Measurements from ENCODE around the gene SLIT1.

SLIT1 gene

GRCh38 chr10:96996275-96996965 lies 189.3 kb downstream of the SLIT1 start:
- no peak overlapping the region for H3K4me3 Mint-ChIP-seq
- H3K36me3 Mint-ChIP-seq, result peaks cover 2% of the 10 kb centered on the region
- no peak for ATAC-seq (ENCODE audit: low read depth)
- H3K9me3 Mint-ChIP-seq, result no peaks in the 10 kb centered on the region
- peaks cover 11% of the 10 kb centered on the region for H3K4me1 Mint-ChIP-seq
- no peak for DNase-seq (ENCODE audit: low spot score in 2 of 2)
- H3K27me3 Mint-ChIP-seq, result no peaks in the 10 kb centered on the region
- H3K27ac Mint-ChIP-seq, result no peak overlapping the region

DNA sequence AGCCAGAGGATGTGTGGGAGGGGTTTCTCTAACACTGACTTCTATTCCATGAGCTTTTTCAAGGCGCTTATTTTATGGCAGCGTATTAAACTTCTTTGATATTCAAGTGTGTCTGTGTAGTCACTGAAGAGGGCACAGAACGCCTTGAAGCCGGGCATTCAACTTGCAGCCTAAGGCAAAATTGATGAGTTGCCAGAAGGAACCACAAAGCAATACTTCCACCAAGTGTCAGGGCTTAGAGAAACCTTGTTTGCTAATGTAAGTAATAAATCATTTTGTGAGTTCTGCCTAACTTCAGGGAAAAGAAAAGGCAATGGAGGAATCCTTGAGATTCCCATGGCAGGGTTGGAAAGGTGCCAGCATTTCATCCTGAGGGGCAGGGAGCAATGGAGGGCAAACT lies 189.9 kb downstream of the SLIT1 start:
- no peak overlapping the region for H3K27ac Mint-ChIP-seq
- ATAC-seq (ENCODE audit: low read depth) (no peak), DNase-seq (ENCODE audit: low spot score in 2 of 2) (no peak)
- H3K27me3 Mint-ChIP-seq, result no peaks in the 10 kb centered on the region
- H3K4me1 Mint-ChIP-seq, result peaks cover 15% of the 10 kb centered on the region
- H3K36me3 Mint-ChIP-seq, result peaks cover 2% of the 10 kb centered on the region
- H3K4me3 Mint-ChIP-seq, result no peak overlapping the region
- no peaks in the 10 kb centered on the region for H3K9me3 Mint-ChIP-seq

- DNase-seq (ENCODE audit: low spot score in 2 of 2), result no peak
- H3K4me1 Mint-ChIP-seq, result peaks cover 15% of the 10 kb centered on the region
- no peak overlapping the region for H3K27ac Mint-ChIP-seq
- peaks cover 2% of the 10 kb centered on the region for H3K36me3 Mint-ChIP-seq
- ATAC-seq (ENCODE audit: low read depth), result no peak
- no peaks in the 10 kb centered on the region for H3K9me3 Mint-ChIP-seq
- H3K4me3 Mint-ChIP-seq, result no peak overlapping the region
- H3K27me3 Mint-ChIP-seq, result no peaks in the 10 kb centered on the region
Measured at GRCh38 chr10:96992721-96993120, 193.0 kb downstream of the SLIT1 start.

GRCh38 chr10:96991313-96991841 lies 194.4 kb downstream of the SLIT1 start:
- no peak overlapping the region for H3K27ac Mint-ChIP-seq
- no peak for DNase-seq (ENCODE audit: low spot score in 2 of 2)

DNA sequence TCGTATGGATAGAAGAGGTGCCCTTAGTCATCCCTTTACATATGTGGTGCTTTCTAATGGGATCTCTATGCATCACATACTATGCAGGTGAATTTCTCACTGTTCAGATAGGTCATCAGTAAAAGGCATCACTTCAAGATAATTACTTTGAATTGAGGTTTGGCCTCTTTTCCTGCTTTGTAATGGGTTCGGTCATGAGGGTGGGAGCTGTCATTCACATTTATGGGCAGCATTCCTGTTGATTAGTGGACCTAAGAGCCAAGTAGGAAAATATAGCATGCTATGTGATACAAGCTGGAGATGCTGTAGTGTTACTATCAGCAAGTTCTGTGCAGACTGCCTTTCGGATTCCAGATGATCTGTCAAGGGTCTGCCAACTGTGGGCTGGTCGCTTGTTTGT lies 197.3 kb downstream of the SLIT1 start:
- H3K27me3 Mint-ChIP-seq, result no peaks in the 10 kb centered on the region
- DNase-seq (ENCODE audit: low spot score in 2 of 2) (no peak), ATAC-seq (ENCODE audit: low read depth) (no peak)
- H3K4me3 Mint-ChIP-seq, result no peak overlapping the region
- H3K36me3 Mint-ChIP-seq, result peaks cover 2% of the 10 kb centered on the region
- no peak overlapping the region for H3K27ac Mint-ChIP-seq
- H3K4me1 Mint-ChIP-seq, result peaks cover 19% of the 10 kb centered on the region
- no peaks in the 10 kb centered on the region for H3K9me3 Mint-ChIP-seq

More at GRCh38 chr10:96991313-96991841, 194.4 kb downstream of the SLIT1 start:
- H3K36me3 Mint-ChIP-seq, result peaks cover 2% of the 10 kb centered on the region
- ATAC-seq (ENCODE audit: low read depth), result no peak
- H3K4me1 Mint-ChIP-seq, result peaks cover 15% of the 10 kb centered on the region
- no peaks in the 10 kb centered on the region for H3K9me3 Mint-ChIP-seq
- no peak overlapping the region for H3K4me3 Mint-ChIP-seq
- H3K27me3 Mint-ChIP-seq, result no peaks in the 10 kb centered on the region

DNA sequence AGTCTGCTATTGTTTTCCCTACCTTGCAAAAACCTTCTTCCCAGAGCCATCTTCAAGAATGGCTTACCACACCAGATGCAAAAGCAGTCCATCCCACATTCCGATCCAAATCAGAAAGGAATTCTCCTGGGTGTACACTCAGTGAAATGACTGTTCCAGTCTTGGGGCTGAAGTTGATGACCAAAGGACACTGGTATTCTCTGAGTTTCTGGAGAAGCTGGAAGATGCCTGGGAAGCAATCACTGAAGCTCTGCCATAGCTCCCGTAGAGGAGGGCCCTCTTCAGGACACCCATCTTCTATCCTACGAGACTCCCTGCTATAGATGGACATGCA lies 197.9 kb downstream of the SLIT1 start:
- H3K9me3 Mint-ChIP-seq, result no peaks in the 10 kb centered on the region
- ATAC-seq (ENCODE audit: low read depth), result no peak
- no peak overlapping the region for H3K27ac Mint-ChIP-seq
- no peak overlapping the region for H3K4me3 Mint-ChIP-seq
- no peak for DNase-seq (ENCODE audit: low spot score in 2 of 2)
- peaks cover 2% of the 10 kb centered on the region for H3K36me3 Mint-ChIP-seq
- no peaks in the 10 kb centered on the region for H3K27me3 Mint-ChIP-seq
- H3K4me1 Mint-ChIP-seq, result peaks cover 17% of the 10 kb centered on the region

- H3K9me3 Mint-ChIP-seq, result no peaks in the 10 kb centered on the region
- no peak for DNase-seq (ENCODE audit: low spot score in 2 of 2)
- H3K36me3 Mint-ChIP-seq, result peaks cover 4% of the 10 kb centered on the region
- H3K4me1 Mint-ChIP-seq, result peaks cover 11% of the 10 kb centered on the region
- no peak for ATAC-seq (ENCODE audit: low read depth)
- no peak overlapping the region for H3K4me3 Mint-ChIP-seq
- peak overlapping the region; percentile 58 for H3K27ac Mint-ChIP-seq
- H3K27me3 Mint-ChIP-seq, result no peaks in the 10 kb centered on the region
Measured at GRCh38 chr10:96987141-96987841, 198.5 kb downstream of the SLIT1 start.

- Mint-ChIP-seq H3K4me3 (no peak overlapping the region), H3K36me3 (peaks cover 12% of the 10 kb centered on the region), H3K9me3 (no peaks in the 10 kb centered on the region), H3K4me1 (peaks cover 7% of the 10 kb centered on the region), H3K27ac (no peak overlapping the region), H3K27me3 (no peaks in the 10 kb centered on the region)
- ATAC-seq (ENCODE audit: low read depth) (no peak), DNase-seq (ENCODE audit: low spot score in 2 of 2) (no peak)
Measured at GRCh38 chr10:96986200-96986856, 199.4 kb downstream of the SLIT1 start.

DNA sequence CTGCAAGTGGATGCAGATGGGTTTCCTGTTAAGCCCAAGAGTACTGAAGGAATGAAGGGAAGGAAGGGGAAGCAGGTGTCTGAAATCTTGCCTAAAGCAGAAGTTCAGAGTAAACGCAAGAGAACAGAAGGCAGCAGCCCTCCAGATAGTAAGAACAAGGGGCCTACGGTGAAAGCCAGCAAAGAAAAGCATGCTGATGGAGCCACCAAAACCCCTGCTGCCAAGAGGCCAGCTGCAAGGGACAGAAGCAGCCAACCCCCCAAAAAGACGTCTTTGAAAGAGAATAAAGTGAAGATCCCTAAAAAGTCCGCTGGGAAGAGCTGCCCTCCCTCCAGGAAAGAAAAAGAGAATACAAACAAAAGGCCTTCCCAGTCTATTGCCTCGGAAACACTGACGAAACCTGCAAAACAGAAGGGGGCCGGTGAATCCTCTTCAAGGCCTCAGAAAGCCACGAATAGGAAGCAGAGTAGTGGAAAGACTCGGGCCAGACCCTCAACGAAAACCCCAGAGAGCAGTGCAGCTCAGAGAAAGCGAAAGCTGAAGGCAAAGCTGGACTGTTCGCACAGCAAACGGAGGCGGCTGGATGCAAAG lies 201.1 kb downstream of the SLIT1 start:
- peak; percentile 46 for ATAC-seq (ENCODE audit: low read depth)

DNA sequence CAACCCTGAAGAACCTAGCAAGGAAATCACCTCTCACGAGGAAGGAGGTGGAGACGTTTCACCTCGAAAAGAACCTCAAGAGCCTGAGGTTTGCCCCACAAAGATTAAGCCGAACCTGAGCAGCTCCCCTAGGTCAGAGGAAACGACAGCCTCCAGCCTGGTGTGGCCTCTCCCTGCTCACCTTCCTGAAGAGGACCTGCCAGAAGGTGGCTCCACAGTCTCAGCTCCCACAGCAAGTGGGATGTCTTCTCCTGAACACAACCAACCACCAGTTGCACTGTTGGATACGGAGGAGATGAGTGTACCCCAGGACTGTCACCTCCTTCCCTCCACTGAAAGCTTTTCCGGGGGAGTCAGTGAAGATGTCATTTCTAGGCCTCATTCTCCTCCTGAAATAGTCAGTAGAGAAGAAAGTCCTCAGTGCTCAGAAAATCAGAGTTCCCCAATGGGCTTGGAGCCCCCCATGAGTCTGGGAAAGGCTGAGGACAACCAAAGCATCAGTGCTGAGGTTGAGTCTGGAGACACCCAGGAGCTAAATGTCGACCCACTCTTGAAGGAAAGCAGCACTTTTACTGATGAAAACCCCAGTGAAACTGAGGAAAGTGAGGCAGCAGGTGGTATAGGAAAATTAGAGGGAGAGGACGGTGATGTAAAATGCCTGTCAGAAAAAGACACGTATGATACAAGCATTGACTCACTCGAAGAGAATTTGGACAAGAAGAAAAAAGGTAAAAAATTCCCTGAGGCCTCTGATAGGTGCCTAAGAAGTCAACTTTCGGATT lies 203.4 kb downstream of the SLIT1 start:
- Mint-ChIP-seq H3K4me1 (peaks cover 4% of the 10 kb centered on the region), H3K4me3 (no peak overlapping the region), H3K27ac (no peak overlapping the region), H3K9me3 (no peaks in the 10 kb centered on the region), H3K27me3 (no peaks in the 10 kb centered on the region), H3K36me3 (peaks cover 22% of the 10 kb centered on the region)
- no peak for DNase-seq (ENCODE audit: low spot score in 2 of 2)
- ATAC-seq (ENCODE audit: low read depth), result no peak

More for the DNA sequence above, 201.1 kb downstream of the SLIT1 start:
- no peaks in the 10 kb centered on the region for H3K9me3 Mint-ChIP-seq
- no peak for DNase-seq (ENCODE audit: low spot score in 2 of 2)
- peak overlapping the region; percentile 59 for H3K4me3 Mint-ChIP-seq
- H3K27ac Mint-ChIP-seq, result no peak overlapping the region
- peaks cover 4% of the 10 kb centered on the region for H3K4me1 Mint-ChIP-seq
- H3K27me3 Mint-ChIP-seq, result no peaks in the 10 kb centered on the region
- peaks cover 20% of the 10 kb centered on the region for H3K36me3 Mint-ChIP-seq

DNA sequence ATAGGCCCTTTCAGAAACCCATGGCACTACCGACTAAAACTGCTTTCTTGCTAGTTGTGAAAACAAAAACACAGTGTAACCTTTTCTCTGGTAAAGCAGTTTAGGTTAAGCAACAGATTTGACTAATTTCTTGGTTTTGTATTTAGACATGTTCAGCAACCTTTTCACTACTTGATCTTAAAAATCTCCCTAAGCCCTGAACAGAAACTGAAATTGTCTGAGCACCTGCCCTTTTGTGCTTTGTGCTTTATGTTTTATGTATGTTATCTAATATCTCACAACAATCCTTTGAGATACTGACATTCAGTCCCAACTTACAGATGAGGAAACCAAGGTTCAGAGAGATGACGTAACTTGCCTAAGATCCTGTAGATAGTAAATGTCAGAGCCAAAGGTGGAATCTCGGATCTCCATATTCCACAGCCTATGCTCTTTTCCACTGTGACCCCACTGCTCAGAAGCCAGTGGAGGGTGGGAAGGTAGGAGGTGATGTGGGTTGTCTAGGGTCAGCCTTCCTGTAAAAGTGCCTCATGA lies 207.1 kb downstream of the SLIT1 start:
- Mint-ChIP-seq H3K27me3 (no peaks in the 10 kb centered on the region), H3K4me1 (peaks cover 8% of the 10 kb centered on the region), H3K27ac (no peak overlapping the region), H3K36me3 (peaks cover 22% of the 10 kb centered on the region), H3K4me3 (no peak overlapping the region), H3K9me3 (no peaks in the 10 kb centered on the region)
- DNase-seq (ENCODE audit: low spot score in 2 of 2), result no peak
- no peak for ATAC-seq (ENCODE audit: low read depth)

DNA sequence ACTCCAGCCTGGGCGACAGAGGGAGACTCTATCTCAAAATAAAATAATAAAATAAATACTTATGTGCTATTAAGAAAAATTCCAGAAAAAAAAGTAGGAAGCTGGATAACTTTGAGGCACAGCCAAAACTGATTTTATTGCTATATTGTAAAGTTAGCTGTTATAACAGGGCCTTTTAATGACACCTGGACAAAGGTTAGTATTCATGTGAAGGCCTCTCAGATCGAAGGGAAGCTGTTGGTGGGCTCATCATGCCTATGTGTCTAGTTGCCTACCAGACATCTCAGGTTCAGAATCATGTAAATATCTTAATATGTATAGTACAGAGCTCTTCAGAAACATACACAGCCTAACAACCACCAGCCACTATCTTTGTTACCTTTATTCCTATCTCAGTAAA lies 210.6 kb downstream of the SLIT1 start:
- Mint-ChIP-seq H3K36me3 (peaks cover 2% of the 10 kb centered on the region), H3K27ac (no peak overlapping the region), H3K27me3 (no peaks in the 10 kb centered on the region), H3K4me1 (peaks cover 18% of the 10 kb centered on the region), H3K4me3 (no peak overlapping the region), H3K9me3 (no peaks in the 10 kb centered on the region)
- DNase-seq (ENCODE audit: low spot score in 2 of 2), result no peak
- ATAC-seq (ENCODE audit: low read depth), result no peak
